GM18861 (cell line): ENCODE measurements around the gene PALD1.

Experiments used
- ATAC-seq: cut with Tn5 transposase; IDR thresholded peaks from one replicate; pipeline ENCODE4 v1.9.1; 2021; ENCODE audit not compliant: unreplicated experiment

The PALD1 gene

GRCh38 chr10:70504521-70505358 is 26.2 kb downstream of the PALD1 start:
- no peak for ATAC-seq

GRCh38 chr10:70505908-70506307 is 27.3 kb downstream of the PALD1 start:
- no peak for ATAC-seq

DNA sequence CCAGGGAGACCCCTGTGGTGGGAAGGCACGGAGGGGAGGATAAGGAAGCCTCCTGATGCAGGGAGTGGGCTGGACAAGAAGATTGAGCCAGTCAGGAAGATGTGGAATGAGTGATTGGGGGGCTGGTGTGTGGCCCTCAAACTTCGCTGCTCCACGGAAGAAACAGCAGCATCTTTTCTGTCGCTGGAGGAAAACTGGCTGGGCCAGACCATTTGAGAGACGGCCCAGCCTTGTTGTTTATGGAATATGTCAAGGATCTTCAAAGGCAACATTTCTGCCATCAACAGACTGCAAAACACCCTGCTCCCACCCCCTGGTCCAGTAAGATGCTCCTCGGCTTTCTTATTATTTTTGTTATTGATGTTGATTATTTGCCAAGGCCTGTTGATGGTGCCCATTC is 29.4 kb downstream of the PALD1 start:
- no peak for ATAC-seq

GRCh38 chr10:70508912-70509756 is 30.6 kb downstream of the PALD1 start:
- no peak for ATAC-seq

DNA sequence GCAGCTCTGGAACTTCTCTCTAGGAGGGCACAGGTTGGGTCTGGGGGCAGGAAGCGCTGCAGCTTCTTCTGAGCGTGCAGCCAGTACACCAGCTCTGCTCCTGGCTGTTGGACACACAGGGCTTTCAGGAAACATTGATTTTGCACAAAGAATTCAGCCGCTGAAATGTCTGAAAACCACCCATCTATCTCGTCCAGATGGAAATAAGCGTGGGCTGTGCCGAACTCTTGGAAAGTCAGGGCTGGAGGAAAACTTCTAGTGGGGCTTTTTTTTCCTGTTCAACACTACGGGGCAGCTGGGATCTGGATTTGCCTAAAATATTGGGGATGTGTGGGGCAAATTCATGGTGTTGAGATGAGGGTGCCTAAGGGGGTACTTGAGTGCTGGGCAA is 31.2 kb downstream of the PALD1 start:
- ATAC-seq, result no peak

DNA sequence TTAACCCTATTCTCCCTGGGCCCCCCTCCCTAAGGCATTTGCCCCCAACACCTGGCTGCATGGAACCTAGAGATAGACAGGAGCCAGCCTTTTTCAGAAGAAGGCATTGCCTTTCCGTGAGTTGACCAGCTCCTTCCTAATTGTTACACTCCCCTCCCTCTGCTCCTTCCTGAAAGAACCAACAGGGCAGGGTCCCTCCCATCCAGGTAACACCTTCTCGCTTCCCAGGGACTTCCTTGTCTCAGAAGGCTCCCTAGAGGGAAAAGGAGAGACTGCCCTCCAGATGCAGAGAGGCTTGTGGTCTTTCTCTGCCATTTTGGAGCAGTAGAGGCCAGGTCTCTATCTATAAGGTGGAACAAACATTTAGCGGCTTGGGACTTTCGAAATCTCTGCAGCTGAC is 31.9 kb downstream of the PALD1 start:
- no peak for ATAC-seq

GRCh38 chr10:70510904-70511303 is 32.3 kb downstream of the PALD1 start:
- no peak for ATAC-seq

GRCh38 chr10:70512149-70512639 is 33.6 kb downstream of the PALD1 start:
- no peak for ATAC-seq

DNA sequence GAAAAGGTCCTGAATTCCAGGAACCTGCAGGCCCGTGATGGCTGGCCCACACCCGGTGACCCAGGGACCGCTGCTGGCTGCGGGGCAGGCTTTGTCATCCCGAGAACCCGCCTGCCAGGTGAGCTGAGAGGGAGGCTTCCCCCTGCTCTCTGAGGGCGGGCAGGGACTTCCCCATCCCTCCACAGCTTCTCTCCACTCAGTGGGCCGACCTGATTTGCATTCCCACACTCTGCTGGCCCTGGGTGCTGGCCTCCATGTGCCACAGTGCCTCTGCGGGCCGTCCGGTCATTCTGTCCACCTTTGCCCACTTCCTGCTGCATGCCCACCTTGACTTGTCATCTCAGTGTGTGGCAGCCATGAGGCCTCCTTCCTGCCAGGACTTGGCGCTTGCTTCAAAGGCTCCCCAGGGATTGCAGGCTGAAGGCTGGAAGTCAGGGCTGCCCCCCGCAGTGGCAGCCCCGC is 35.3 kb downstream of the PALD1 start:
- peak; percentile 75 for ATAC-seq

GRCh38 chr10:70514591-70514990 is 36.0 kb downstream of the PALD1 start:
- ATAC-seq, result no peak

GRCh38 chr10:70515035-70515667 is 36.6 kb downstream of the PALD1 start:
- ATAC-seq, result no peak

- no peak for ATAC-seq
Measured at GRCh38 chr10:70518695-70519094, 40.1 kb downstream of the PALD1 start.

GRCh38 chr10:70523057-70523456 is 44.5 kb downstream of the PALD1 start:
- ATAC-seq, result no peak

GRCh38 chr10:70523549-70523948 is 45.0 kb downstream of the PALD1 start:
- no peak for ATAC-seq

GRCh38 chr10:70528314-70528713 is 49.7 kb downstream of the PALD1 start:
- ATAC-seq, result no peak

DNA sequence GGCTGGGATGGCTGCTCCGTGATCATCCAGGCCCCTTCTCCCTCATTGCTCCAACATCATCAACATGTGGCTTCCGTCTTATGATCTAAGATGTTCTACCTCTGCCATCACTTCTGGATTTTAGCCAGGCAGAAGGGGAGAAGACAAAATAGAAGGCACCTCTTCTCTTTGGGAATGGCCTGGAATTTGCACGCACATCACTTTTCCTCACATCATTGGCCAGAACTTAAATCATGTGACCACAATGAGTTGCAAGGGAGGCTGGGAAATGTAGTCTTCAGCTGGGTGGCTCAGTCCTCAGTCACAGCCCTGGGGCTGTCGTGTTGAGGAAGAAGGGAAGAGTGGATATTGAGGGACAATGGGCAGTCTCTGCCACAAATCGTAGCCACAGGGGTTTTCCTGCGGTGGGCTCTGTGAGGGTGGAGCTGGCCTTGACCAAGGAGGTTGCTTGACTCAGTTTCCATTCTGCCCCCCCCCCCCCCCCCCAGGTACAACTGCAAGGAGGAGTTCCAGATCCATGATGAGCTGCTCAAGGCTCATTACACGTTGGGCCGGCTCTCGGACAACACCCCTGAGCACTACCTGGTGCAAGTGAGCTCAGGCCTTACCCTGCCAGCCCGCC is 50.3 kb downstream of the PALD1 start:
- no peak for ATAC-seq

DNA sequence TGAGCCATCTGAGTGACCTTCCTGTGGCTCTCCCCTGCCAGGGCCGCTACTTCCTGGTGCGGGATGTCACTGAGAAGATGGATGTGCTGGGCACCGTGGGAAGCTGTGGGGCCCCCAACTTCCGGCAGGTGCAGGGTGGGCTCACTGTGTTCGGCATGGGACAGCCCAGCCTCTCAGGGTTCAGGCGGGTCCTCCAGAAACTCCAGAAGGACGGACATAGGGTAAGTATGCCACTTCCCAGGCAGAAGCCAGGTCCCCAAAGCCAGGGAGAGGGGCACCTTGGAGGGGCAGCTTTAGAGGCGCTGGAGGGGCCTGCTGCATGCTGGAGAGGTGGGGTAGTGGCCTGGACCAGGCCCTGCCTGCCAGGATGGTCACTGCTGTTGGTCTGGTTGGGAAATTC is 51.3 kb downstream of the PALD1 start:
- no peak for ATAC-seq

DNA sequence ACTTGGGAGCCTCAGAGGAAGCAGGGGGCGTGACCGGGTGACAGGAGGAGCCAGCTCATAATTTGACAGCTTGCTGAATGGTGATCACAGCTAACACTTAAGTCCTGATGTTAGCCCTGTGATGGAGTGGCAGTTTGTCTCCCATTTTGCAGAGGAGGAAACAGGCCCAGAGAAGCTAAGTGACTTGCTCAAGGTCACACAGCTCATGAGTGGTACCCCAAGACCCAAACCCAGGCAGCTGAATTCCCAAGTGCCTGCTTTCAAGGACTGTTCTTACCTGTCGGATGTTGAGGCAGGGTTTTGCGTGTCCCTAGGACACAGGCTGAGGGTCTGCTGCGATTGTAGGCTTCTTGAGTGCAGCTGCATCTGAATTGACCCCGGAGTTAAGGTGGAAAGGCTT is 51.7 kb downstream of the PALD1 start:
- ATAC-seq, result no peak

DNA sequence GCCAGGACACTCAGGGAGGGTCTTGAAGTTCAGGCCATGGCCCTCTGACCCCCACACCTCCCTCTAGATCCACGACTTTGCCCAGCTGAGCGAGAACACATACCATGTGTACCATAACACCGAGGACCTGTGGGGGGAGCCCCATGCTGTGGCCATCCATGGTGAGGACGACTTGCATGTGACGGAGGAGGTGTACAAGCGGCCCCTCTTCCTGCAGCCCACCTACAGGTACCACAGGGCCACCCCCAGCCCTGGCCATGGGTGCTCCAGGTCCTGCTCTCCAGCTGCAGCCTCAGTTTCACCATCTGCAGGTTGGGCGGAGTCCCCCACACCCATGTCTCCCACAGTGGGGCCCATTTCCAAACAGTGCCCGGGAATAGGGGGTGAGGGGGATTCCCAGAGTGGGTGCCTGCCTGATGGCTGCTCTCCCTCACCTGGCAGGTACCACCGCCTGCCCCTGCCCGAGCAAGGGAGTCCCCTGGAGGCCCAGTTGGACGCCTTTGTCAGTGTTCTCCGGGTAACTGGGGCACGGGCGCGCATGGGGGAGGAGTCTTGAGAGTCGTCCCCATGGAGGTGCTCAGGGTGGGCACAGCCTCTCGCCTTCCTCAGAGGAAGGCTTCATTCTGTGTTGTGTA is 54.1 kb downstream of the PALD1 start:
- no peak for ATAC-seq

DNA sequence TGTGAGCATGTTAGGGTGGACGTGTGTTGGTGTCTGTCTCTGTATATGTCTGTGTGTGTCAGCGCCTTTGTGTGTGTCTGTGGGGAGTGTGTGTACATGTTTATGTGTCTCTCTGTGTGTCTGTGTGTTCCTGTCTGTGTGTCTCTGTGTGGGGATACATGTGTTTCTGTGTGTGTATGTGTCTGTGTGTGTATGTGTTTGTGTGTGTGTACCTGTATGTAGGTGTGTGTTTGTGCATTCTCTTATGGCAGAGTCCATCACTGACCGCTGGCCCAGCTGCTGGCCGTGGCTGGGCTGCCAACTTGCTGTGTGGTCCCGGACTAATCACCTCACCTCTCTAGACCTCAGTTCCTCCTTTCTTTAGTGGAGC is 54.6 kb downstream of the PALD1 start:
- no peak for ATAC-seq

DNA sequence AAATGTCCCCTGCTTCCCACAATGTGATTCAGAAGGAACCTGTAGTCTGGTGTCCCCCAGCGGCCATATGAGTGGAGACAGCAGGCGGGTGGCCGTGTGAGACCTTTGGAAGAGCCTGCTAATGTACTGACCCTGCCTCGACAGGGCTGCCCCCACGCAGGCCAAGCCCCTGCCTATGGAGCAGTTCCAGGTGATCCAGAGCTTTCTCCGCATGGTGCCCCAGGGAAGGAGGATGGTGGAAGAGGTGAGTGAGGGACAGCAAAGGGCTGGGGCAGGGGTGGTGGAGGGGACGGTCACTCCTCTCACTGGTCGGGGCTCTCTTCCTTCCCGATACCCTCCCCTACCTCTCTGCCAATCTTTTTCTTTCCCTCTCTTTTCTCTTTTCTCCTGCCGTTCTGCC is 55.7 kb downstream of the PALD1 start:
- ATAC-seq, result no peak
